ENCODE results near the gene ARHGAP22.

- no peak for TF ChIP-seq CTCF (IDR thresholded peaks at IDR 0.05)
- no peak for TF ChIP-seq POLR2A (IDR thresholded peaks at IDR 0.05)
These were observed 93.6 kb downstream of the ARHGAP22 start for GRCh38 chr10:48511066-48511874.

All from vagina (tissue), 2 donors.